Measurements from ENCODE around the gene TEF.

TEF gene

GRCh38 chr22:41354979-41355378 is 26.8 kb upstream of the TEF start:
- DNase-seq (ENCODE audit: low read depth in 2 of 2) = no peak

DNA sequence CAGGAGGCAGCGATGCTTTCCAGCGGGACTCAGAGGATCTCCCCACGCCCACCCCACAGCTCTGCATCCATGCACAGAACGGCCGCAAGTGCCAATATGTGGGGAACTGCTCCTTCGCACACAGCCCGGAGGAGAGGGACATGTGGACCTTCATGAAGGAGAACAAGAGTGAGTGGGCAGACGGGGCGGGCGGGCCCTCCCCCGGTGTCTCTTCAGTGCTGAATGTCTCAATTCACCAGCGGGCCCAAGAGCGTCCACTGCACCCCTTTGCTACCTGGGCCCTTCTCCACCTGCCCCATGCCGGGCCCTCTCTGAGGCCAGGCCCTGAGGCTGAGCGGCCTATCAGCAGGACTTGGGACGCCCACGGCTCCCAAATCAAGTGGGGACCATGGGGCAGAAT is 25.8 kb upstream of the TEF start:
- no peak for DNase-seq (ENCODE audit: low read depth in 2 of 2)

GRCh38 chr22:41356430-41357028 is 25.2 kb upstream of the TEF start:
- no peak for DNase-seq (ENCODE audit: low read depth in 2 of 2)

GRCh38 chr22:41357191-41357590 is 24.6 kb upstream of the TEF start:
- no peak for DNase-seq (ENCODE audit: low read depth in 2 of 2)

DNA sequence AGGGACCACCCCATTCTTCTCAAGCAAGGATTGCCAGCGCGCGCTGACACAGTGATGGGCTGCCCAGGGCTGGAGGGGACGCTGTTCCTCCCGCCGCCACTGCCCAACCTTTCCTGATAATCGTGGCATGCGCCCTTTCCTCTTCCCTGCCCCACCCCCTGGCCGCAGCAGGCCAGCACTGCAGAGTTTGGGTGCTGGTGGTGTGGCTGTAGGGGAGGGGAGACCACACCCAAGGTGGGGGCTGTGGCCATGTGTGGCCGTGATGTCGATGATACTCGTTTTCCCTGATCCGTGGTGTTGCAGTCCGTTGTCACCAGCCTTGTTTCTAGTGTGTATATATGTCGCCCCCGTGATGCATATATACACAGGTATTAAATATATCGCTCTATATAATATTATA is 22.8 kb upstream of the TEF start:
- DNase-seq (ENCODE audit: low read depth in 2 of 2) = no peak

DNA sequence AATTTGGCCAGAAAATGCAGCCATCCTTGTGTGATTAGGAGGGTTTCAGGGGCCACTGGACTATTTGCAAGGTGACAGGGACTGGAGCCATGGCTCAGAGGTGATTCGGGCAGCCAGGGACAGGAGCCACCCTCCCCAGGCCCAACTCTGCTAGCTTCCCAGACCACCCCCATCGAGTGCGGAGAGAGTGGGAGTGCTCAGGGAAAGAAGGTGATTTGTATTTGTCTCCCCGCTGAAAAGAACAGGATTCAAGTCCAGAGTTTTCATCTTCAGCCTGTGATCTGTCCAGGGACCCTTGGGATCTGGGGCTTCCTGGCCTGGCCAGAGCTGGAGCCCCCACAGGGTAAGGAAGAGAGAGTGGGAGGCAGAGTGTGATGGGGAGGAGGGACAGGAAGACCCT is 22.4 kb upstream of the TEF start:
- DNase-seq (ENCODE audit: low read depth in 2 of 2) = no peak

GRCh38 chr22:41360126-41360525 is 21.6 kb upstream of the TEF start:
- DNase-seq (ENCODE audit: low read depth in 2 of 2) = no peak

DNA sequence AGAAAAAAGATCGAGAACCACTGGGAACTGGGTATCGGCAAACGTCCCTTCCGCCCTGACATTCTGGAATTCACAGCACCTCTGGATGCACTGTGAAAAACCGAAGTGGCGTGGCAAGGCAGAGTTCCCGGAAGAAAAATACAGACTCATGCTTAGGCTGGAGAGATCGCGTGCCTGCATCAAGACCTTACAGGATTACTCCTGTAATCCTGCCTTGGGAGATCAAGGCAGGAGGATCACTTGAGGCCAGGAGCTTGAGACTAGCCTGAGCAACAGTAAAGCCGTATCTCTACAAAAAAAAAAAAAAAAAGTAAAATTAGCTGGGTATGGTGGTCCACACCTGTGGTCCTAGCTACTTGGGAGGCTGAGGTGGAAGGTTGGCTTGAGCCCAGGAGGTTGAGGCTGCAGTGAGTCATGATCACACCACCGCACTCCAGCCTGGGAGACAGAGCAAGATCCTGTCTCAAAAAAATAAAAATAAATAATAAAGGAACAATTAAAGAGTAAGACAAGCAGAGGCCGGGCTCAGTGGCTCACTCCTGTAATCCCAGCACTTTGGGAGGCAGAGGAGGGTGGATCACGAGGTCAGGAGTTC is 19.9 kb upstream of the TEF start:
- DNase-seq (ENCODE audit: low read depth in 2 of 2) = no peak

DNA sequence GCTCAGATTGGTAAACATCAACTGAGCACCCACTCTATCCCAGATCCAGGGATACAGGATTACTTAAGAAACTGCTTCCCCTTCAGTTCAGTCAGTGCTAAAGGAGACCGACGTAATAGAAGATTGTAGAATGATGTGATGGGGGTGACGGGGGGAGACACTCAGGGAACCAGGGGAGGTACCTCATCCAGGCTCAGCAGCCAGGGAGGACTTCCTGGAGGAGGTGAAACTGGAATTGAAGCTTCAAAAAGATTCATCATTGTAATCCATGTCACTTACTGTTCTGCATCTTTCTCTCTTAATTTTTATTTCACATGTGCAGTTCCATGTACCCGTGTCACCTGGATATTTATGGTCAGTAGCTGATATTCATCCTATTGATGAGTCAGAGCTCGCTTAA is 19.1 kb upstream of the TEF start:
- DNase-seq (ENCODE audit: low read depth in 2 of 2) = no peak

DNA sequence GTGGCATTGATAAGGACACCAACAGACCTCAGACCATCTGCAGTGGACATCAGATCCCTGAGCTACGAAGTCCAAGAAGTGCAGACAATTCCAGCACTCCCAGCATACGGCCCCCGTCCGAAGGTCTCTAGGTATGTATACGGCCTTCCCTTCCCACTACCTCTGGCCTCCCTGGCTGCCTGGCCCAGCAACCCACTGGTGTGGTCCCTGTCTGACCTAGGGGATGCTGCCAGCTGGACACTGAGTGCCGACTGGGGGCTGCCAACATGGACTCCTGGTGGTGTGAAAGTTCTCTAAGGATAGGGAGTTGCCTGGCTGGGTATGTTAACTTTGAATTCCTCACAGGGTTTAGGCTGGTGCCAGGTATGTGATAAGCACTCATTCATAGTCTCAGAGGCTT is 17.5 kb upstream of the TEF start:
- DNase-seq (ENCODE audit: low read depth in 2 of 2) = no peak

DNA sequence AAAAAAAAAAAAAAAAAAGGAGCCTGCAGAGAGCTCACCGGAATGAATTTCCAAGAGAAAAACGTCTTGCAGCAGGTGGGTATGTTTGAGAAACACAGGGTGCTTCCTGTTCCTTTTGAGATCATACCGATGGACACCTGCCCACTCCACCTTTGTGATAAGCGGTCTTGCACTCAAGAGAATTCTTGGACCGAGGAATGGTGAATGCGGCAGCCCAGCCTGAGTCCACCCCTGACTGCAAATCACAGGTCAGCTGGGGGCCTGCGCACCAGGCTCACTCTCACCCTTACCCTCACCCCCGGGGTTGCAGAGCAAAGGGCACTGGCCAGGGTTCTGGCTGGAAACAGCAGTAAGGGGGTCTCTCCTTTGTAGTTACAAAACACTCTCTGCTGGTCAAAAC is 16.8 kb upstream of the TEF start:
- DNase-seq (ENCODE audit: low read depth in 2 of 2) = no peak

- DNase-seq (ENCODE audit: low read depth in 2 of 2) = no peak
Observed at GRCh38 chr22:41365425-41365824, 16.3 kb upstream of the TEF start.

DNA sequence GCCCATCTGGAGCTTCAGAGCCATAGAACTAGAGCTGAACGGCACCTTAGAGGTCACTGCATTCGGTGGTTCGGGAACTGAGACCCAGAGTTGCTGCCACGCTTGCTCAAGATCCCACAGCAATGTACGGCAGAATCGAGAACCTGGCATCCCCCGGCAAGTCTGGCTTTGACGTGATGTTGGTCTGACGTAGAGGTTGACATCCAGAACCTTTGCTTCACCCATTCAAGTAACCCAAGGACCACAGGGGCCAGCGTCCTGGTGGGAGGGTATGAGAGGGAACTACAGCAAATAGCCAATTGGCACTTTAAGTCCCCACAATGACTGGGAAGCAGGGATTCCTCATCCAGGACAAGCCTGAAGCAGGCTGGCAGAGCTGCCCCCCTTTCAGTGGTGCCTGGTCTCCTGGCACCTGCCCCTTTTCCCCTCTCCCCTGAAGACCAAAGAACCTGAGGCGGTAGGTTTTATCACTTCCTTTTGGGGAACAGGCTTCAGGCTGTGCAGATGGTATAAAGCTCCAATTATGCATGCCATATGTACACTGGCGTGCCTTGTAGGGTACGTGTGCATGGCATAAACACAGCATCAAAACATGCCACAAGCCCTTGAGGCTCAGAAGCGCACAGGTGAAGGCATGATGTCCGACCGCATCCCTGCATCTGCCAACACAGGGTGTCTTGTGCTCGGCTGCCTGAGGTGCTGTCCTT is 15.3 kb upstream of the TEF start:
- DNase-seq (ENCODE audit: low read depth in 2 of 2) = no peak

DNA sequence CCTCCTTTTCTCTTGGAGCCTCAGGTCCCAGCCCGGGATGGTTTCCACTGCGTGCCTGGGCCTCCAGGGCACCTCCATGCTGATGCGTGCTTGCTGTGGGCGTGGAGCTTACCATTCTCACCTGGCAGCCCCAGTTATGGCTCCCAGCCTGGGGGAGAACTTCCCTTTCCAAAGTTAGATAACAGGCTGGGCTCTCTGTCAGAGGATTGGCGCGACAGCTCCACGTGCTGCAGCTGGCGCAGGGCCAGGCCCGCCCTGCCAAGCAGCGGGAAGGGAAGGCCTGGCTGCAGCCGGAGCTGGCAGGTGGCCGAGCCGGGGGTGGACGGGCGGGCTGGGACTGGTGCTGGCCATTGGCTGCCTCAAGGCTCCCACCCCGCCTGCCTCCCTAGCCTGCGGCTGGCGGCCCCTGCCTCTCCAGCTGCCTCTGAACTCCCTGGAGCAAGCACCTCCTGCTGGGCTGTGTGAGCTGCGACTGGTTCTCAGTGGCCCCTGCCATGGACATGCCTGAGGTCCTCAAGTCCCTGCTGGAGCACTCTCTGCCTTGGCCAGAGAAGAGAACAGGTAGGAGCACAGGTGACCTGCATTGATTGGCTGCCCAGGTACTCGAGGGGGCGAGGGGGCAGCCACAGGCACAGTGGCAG is 14.6 kb upstream of the TEF start:
- DNase-seq (ENCODE audit: low read depth in 2 of 2) = no peak

DNA sequence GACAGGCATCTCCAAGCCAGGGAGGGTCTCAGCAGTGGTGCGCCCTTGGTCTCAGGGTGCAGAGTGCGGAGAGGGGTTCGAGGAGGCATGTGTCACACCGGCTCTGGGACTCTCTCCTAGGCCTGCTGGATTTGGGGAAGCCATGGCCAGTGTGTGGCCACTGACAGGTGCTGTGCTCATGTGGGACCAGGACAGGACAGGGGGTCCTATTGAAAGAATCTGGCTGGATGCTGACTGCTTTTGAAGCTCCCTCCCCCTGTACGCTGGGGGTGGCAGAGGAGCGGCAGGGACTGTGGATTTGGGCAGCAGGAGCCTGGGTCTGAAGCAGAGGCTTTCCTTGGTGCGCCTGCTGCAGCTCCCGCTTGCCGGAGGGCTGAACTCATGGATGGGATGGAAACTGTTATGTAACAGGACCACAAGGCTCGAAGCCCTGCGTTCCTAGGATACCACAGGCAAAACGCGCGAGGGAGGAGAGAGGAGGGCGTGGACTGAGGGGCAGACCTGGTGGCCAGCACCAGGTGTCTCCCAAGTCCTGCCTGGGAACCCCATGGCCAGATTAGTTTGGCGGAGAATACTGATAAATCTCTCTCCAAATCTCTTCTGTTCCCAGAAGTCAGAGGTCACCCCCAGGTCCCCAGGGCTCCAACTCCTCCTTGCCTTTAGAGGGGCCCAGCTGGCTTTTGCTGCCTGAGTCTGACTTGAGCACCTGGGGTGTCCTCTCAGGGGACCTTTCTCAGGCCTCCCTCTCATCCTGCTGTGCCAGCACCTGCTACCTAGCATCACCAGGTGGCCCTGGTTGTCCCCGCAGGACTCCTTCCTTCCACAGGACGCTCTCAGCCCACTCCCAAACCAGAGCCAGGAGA is 13.8 kb upstream of the TEF start:
- no peak for DNase-seq (ENCODE audit: low read depth in 2 of 2)

GRCh38 chr22:41368543-41369423 is 13.0 kb upstream of the TEF start:
- no peak for DNase-seq (ENCODE audit: low read depth in 2 of 2)

DNA sequence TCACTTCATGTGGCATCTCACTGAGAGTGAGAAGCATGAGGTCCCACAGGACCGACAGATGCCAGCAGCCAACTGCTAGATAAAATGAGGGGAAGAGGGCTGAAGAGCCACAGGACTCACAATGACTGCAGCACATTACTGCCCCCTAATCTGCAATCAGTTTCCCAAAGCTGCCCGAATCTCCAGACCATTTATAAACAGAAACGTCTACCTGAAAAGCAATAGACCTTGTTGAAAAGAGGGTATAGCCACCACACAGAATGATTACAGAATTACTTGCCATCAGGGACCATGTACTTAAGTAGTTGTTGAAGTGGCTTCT is 12.4 kb upstream of the TEF start:
- no peak for DNase-seq (ENCODE audit: low read depth in 2 of 2)

DNA sequence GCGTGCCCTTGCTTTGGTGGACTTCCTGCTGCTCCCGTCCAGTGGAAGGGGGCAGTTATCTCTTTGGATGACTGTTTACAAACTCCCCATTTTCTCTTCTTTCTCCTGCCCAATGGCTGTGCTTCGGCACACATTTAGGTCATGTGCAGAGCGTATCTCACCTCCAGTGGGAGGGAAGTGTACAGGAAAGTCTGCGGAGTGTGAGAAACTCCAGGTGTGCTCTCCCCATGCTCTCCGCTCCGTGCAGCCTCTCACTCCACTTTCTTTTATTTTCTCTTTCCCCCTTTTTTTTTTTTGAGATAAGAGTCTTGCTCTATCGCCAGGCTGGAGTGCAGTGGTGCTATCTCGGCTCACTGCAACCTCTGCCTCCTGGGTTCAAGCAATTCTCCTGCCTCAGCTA is 11.9 kb upstream of the TEF start:
- no peak for DNase-seq (ENCODE audit: low read depth in 2 of 2)

DNA sequence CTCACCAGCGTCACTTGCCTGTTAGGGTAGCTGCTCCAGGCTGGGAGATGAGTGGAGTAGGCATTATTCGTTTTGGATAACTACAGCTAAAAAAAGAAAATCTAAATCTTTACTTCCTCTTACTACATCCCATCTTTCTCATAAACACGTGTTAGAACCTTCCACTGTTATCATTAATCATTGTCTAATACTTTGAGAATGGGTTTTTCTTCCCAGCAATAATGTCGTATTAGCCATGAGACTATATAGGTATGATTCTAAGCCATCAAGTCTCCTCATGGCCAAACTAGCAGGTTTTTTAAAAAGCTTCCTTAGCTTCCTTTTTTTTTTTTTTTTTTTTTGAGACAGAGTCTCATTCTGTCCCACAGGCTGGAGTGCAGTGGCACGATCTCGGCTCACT is 3.9 kb upstream of the TEF start:
- no peak for DNase-seq (ENCODE audit: low read depth in 2 of 2)

DNA sequence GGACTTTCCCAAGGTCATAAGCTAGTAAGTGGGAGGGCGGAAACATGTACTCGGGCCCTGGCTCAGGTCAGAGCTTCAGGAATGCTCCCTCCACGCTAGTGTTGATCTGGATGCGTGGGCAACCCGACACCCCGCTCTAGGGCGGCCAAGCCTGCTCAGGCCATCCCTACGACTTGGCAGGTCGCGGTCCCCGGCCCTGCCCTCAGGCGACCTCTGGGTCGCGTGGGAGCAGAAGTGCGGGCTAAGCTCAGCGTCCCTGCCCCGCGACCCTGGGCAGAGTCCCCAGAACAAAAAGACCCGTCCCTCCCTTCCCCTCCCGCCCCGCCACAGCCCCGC is 781 bp upstream of the TEF start:
- no peak for DNase-seq (ENCODE audit: low read depth in 2 of 2)

DNA sequence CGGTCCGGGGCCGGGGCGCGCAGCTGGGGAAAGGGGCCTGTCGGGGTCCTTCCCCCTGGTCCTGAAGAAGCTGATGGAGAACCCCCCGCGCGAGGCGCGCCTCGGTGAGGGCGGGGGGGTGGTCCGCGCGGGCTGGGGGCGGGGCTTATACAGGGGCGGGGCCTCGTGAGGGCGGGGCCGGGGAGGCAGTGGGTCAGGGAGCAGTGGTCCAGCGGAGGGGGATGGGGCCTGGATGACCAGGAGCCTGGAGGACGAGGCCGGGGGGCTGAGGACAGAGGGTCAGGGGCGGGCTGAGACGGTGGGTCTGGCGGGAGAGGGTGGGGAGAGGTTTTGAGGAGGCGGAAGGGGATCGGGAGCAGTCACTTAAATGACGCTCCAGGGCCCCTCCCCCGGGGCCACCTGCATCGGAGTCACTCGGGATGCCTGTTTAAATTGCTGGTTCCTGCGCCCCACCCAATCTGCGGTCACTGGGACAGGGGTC is 396 bp downstream of the TEF start:
- DNase-seq (ENCODE audit: low read depth in 2 of 2) = peak; percentile 38 to 39

All from activated CD4-positive, alpha-beta T cell treated with anti-CD3 and anti-CD28 coated beads for 24 hours (primary cell).